ENCODE measurements around the gene ELAVL4. TPM values are rescaled to one million over a fixed set of nuclear protein-coding genes. Genes with fewer than 3 reads are reported as not detected.

ELAVL4 gene
- total and polyA plus RNA-seq, 2 of the 8 experiments (the other 6 are each of a cell fraction or from before 2014, with no cell fraction given), result 0.21 to 0.89 TPM

GRCh38 chr1:50157306-50157941 is 48.7 kb downstream of the ELAVL4 start:
- Histone ChIP-seq H3K36me3 (ENCODE audit: control insufficient read depth in 2 of 4, insufficient read depth in 4 of 4, low read length in 3 of 4) (no peaks in the 10 kb centered on the region; a peak in 1 of 8 replicates), H3K23ac (ENCODE audit: insufficient read length) (no peak overlapping the region), H2BK120ac (replicated peaks; ENCODE audit: low read depth, low read length) (no peak overlapping the region), H2BK12ac (ENCODE audit: low read depth, low read length) (no peak overlapping the region), H3K4me2 (ENCODE audit: insufficient read depth in 1 of 2, low read depth in 2 of 2, low read length in 2 of 2) (no peak overlapping the region), H4K8ac (ENCODE audit: extremely low read depth, insufficient read depth, low read length) (no peak overlapping the region), H3K4me3 (ENCODE audit: extremely low read depth in 1 of 4, insufficient read depth in 2 of 4, low read depth in 3 of 4, low read length in 4 of 4) (no peak overlapping the region), H2AK5ac (ENCODE audit: low read depth, low read length) (no peak overlapping the region), H4K91ac (replicated peaks; ENCODE audit: insufficient read length, low read length) (no peak overlapping the region), H3K18ac (ENCODE audit: extremely low read depth, low read length) (no peak overlapping the region), H3K27me3 (replicated peaks in 1 of 4; ENCODE audit: control insufficient read depth in 3 of 4, extremely low read depth in 1 of 4, insufficient read depth in 3 of 4, low read length in 3 of 4) (no peaks in the 10 kb centered on the region; a peak in 1 of 7 replicates), H3K4me1 (replicated peaks in 1 of 4; ENCODE audit: control insufficient read depth in 3 of 4, insufficient read depth in 4 of 4, low read length in 3 of 4) (no peaks in the 10 kb centered on the region; a peak in 1 of 7 replicates), H3K14ac (ENCODE audit: insufficient read length) (no peak overlapping the region), H3K79me1 (ENCODE audit: low read depth, low read length) (no peaks in the 10 kb centered on the region), H2BK20ac (ENCODE audit: low read length) (no peak overlapping the region), H2AFZ (ENCODE audit: low read length) (no peak overlapping the region), H3K9ac (replicated peaks in 1 of 4; ENCODE audit: extremely low read depth in 1 of 4, low read depth in 3 of 4, low read length in 3 of 4) (no peak overlapping the region), H4K5ac (ENCODE audit: insufficient read length, low read depth, low read length) (no peak overlapping the region), H3K79me2 (ENCODE audit: control insufficient read depth in 1 of 2, insufficient read depth in 2 of 2, low read length in 2 of 2) (no peaks in the 10 kb centered on the region), H3K4ac (replicated peaks; ENCODE audit: insufficient read length, low read depth, low read length) (no peak overlapping the region), H4K20me1 (replicated peaks in 1 of 2; ENCODE audit: control insufficient read depth in 1 of 2, insufficient read depth in 2 of 2, low read length in 2 of 2) (no peaks in the 10 kb centered on the region), H3K56ac (replicated peaks; ENCODE audit: insufficient read length, low read depth, low read length) (no peak overlapping the region), H3K9me3 (ENCODE audit: insufficient read depth in 2 of 2, low read depth in 1 of 2, low read length in 1 of 2) (no peaks in the 10 kb centered on the region), H2BK15ac (ENCODE audit: low read length) (no peak overlapping the region), H2BK5ac (ENCODE audit: low read depth, low read length) (no peak overlapping the region), H3K27ac (ENCODE audit: low read depth, low read length) (no peak overlapping the region), H3K23me2 (ENCODE audit: low read depth, low read length) (no peaks in the 10 kb centered on the region; the same call in 1 of the 2 replicates)
- 94% methylated on average over 3 of the region's 3 CpGs; no CpG with 5 or more reads in 1 of the 2 experiments for WGBS, 2 experiments (ENCODE audit: extremely low coverage in 1 of 2, insufficient coverage in 1 of 2, insufficient read length in 1 of 2, insufficient replicate concordance in 2 of 2, low coverage in 1 of 2, low lambda C conversion rate in 2 of 2, missing lambda C conversion rate in 1 of 2)
- no peak for TF ChIP-seq ATF3 (IDR thresholded peaks at IDR 0.05; ENCODE audit: insufficient read depth, low read depth, low read length)
- TF ChIP-seq TBP (IDR thresholded peaks at IDR 0.05; ENCODE audit: low read depth, low read length), result no peak
- no peak for TF ChIP-seq RFX5 (IDR thresholded peaks at IDR 0.05; ENCODE audit: borderline replicate concordance, low read depth, low read length)
- no peak for TF ChIP-seq E2F6 (IDR thresholded peaks at IDR 0.05)
- TF ChIP-seq POU5F1 (IDR thresholded peaks at IDR 0.05; ENCODE audit: low read depth, low read length), result no peak
- TF ChIP-seq SIX5 (IDR thresholded peaks at IDR 0.05; ENCODE audit: low read depth, low read length), result no peak
- no peak for TF ChIP-seq TEAD4 (IDR thresholded peaks at IDR 0.05; ENCODE audit: low read depth, low read length)
- no peak for TF ChIP-seq RAD21 (IDR thresholded peaks at IDR 0.05 in 1 of 2, conservative IDR thresholded peaks at IDR 0.05 in 1 of 2; ENCODE audit: low read depth in 2 of 2, low read length in 2 of 2)
- no peak for TF ChIP-seq KDM5A (IDR thresholded peaks at IDR 0.05; ENCODE audit: low read length)
- no peak for TF ChIP-seq YY1 (IDR thresholded peaks at IDR 0.05; ENCODE audit: low read depth, low read length)
- TF ChIP-seq FOSL1 (IDR thresholded peaks at IDR 0.05; ENCODE audit: insufficient read depth, low read depth, low read length), result no peak
- TF ChIP-seq POLR2A (IDR thresholded peaks at IDR 0.05; ENCODE audit: control extremely low read depth in 1 of 2, low read depth in 2 of 2, low read length in 2 of 2), result no peak
- TF ChIP-seq KDM4A (IDR thresholded peaks at IDR 0.05; ENCODE audit: low read depth, low read length, severe bottlenecking), result no peak
- no peak for FAIRE-seq
- POLR2A ChIA-PET (ENCODE audit: partially characterized antibody), result no interaction called here
- no peak for DNase-seq (ENCODE audit: low read depth in 1 of 2, low spot score in 2 of 2)
- CTCF ChIA-PET (ENCODE audit: partially characterized antibody), result interaction anchor here (0.8 kb wide), 1 partner anchor 174 kb away, joined by 4 read pairs; no protein-coding TSS in a partner anchor
